ENCODE measurements around the gene SPATA45. TPM values are rescaled to one million over a fixed set of nuclear protein-coding genes. Genes with fewer than 3 reads are reported as not detected.

The SPATA45 gene
- total RNA-seq, 4 donors from 2014 or later = not detected

DNA sequence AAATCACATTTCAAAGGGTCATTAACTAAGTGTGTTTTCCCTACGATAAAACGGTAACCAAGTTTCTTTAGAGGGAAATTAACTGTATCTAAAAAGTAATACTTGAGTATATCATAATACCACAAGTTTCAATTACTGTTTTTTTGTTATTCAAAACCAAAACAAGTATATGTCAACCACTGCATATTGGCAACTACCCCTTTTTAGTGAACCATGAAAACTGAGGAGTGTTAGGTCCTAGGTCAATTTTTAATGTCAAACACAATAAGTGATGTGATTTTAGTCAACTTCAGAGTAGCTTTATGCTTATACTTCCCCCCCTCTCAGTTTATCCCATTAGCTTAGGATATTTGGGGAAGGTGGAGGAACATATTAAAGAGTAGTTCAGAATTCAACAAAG lies 66.2 kb downstream of the SPATA45 start:
- Histone ChIP-seq H3K9me3 (no peaks in the 10 kb centered on the region), H3K4me1 (no peaks in the 10 kb centered on the region), H3K4me3 (no peak overlapping the region), H3K36me3 (peaks cover 47% of the 10 kb centered on the region), H3K27me3 (no peaks in the 10 kb centered on the region), H3K27ac (no peak overlapping the region)
- no peak for TF ChIP-seq POLR2A (IDR thresholded peaks at IDR 0.05)
- no peak for TF ChIP-seq EP300 (IDR thresholded peaks at IDR 0.05)
- TF ChIP-seq POLR2AphosphoS5 (IDR thresholded peaks at IDR 0.05) = no peak
- TF ChIP-seq, protein P1, sequence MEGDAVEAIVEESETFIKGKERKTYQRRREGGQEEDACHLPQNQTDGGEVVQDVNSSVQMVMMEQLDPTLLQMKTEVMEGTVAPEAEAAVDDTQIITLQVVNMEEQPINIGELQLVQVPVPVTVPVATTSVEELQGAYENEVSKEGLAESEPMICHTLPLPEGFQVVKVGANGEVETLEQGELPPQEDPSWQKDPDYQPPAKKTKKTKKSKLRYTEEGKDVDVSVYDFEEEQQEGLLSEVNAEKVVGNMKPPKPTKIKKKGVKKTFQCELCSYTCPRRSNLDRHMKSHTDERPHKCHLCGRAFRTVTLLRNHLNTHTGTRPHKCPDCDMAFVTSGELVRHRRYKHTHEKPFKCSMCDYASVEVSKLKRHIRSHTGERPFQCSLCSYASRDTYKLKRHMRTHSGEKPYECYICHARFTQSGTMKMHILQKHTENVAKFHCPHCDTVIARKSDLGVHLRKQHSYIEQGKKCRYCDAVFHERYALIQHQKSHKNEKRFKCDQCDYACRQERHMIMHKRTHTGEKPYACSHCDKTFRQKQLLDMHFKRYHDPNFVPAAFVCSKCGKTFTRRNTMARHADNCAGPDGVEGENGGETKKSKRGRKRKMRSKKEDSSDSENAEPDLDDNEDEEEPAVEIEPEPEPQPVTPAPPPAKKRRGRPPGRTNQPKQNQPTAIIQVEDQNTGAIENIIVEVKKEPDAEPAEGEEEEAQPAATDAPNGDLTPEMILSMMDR (IDR thresholded peaks at IDR 0.05) = no peak
- WGBS = 87% methylated on average over 2 of the region's 2 CpGs
- DNase-seq (ENCODE audit: low spot score in 2 of 2) = no peak

DNA sequence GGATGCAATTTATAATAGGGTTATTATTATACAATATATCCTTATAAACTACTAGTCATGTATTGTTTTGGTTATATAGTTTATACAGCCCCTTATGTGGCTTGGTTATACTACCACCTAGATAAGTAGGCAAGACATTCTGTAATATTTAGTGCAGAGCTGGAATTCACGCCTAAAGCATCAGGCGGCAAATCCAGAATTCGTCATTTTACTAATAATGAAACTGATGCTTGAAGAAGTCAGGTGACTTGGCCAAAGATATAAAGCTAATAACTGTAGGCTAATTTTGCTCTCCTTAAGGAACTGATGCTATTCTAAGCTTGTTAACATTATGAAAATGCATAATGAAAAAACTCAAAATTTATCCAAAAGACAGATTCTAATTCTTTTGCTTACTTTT lies 66.7 kb downstream of the SPATA45 start:
- 77% methylated on average over 3 of the region's 3 CpGs for WGBS
- Histone ChIP-seq H3K36me3 (peaks cover 47% of the 10 kb centered on the region), H3K4me1 (no peaks in the 10 kb centered on the region), H3K9me3 (no peaks in the 10 kb centered on the region), H3K27me3 (no peaks in the 10 kb centered on the region), H3K27ac (no peak overlapping the region), H3K4me3 (no peak overlapping the region)
- DNase-seq (ENCODE audit: low spot score in 2 of 2) = no peak
- TF ChIP-seq, protein P1 (IDR thresholded peaks at IDR 0.05) = no peak
- TF ChIP-seq EP300 (IDR thresholded peaks at IDR 0.05) (no peak), POLR2A (IDR thresholded peaks at IDR 0.05) (no peak), POLR2AphosphoS5 (IDR thresholded peaks at IDR 0.05) (no peak)

Other genes with a start within 250 kb of the SPATA45 start
- gene ATF3, start 238.9 kb downstream of the SPATA45 start, total RNA-seq = 100 to 1,000 TPM in 2 of 4 donors, 10 to 100 TPM in 2; 43.9 to 151 (median 84.1) TPM
- gene BATF3, start 147.8 kb downstream of the SPATA45 start, total RNA-seq = under 1 TPM in 1 of 4 donors, not detected in 3; 0.25 TPM
- gene NSL1, start 55.9 kb downstream of the SPATA45 start, total RNA-seq = 10 to 100 TPM; 18.3 to 57.5 (median 34.3) TPM
- gene TATDN3, start 55.8 kb downstream of the SPATA45 start, total RNA-seq = 10 to 100 TPM in 2 of 4 donors, 1 to 10 TPM in 2; 5.9 to 16.4 (median 9.1) TPM
- gene FLVCR1, start 10.6 kb upstream of the SPATA45 start, total RNA-seq = 1 to 10 TPM; 4.3 to 8.5 (median 6.3) TPM
- under 1 TPM in 2 of 4 donors, not detected in 2; 0.32 to 0.36 TPM for gene VASH2, start 102.9 kb upstream of the SPATA45 start, total RNA-seq
- gene ANGEL2, start 168.2 kb upstream of the SPATA45 start, total RNA-seq = 100 to 1,000 TPM in 1 of 4 donors, 10 to 100 TPM in 3; 27.9 to 116 (median 36.0) TPM
- gene RPS6KC1, start 203.6 kb upstream of the SPATA45 start, total RNA-seq = 10 to 100 TPM in 3 of 4 donors, 1 to 10 TPM in 1; 9.3 to 18.3 (median 14.2) TPM

Measured in suprapubic skin (tissue), 4 donors.